GM18909 (cell line): Measurements from ENCODE around the gene SDF4.
"Not testable (repeated sequence)": the region's sequence is repeated elsewhere in the genome, so short reads cannot be mapped to it uniquely, and the experiment has no call there.

ENCODE experiments used
- ATAC-seq: cut with Tn5 transposase; IDR thresholded peaks from one replicate; pipeline ENCODE4 v1.9.1; 2021; ENCODE audit warnings: mild to moderate bottlenecking; ENCODE audit not compliant: unreplicated experiment, poor library complexity

Gene SDF4

DNA sequence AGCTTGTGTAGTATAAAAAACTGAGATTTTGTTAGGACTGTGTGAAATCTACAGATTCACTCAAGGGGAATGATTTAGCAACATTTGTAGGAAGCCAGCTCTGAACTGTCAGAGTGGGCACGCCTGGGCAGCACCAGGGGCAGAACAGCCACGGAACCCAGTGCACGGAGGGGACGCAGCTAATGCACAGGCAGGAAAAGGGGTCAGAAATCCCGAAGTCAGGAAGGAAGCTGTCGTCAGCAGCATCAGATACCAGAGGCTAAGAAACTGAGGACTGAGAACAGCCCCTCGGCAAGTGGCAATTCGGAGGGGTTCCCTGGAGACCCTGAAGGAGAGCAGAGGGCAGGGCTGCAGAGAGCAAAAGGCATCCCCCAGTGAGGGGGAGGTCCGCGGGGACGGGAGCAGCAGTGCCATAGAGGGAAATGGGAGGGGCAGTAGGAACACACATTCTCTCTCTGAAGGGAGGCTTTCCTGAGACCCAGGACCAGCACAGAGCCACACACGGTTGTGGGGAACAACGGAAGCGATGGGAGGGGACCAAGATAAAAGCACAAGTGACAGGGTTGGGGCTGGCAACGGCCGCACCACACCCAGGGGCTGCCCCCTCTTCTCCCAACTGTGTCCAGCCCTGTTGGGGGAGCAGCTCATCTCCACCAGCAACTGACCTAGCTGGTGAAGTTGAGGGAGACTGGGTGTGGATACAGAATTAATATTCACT is 29.2 kb upstream of the SDF4 start:
- no peak for ATAC-seq

- no peak for ATAC-seq
Measured at GRCh38 chr1:1259951-1260600, 28.3 kb upstream of the SDF4 start.

- no peak for ATAC-seq
Measured at GRCh38 chr1:1259540-1259939, 27.7 kb upstream of the SDF4 start.

DNA sequence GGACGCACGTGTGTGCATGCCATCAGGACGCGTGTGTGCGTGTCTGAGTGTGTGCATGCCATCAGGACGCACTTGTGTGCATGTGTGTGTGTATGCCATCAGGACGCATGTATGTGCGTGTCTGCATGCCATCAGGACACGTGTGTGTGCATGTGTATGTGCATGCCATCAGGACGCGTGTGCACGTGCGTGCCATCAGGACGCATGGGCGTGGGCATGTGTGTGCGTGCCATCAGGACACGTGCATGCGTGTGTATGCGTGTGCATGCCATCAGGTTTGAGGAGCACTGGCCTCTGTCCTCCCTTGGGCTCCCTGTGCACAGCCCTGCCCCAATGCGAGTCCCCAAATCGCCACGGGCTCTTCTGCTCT is 27.3 kb upstream of the SDF4 start:
- no peak for ATAC-seq

- ATAC-seq, result no peak
Measured at GRCh38 chr1:1256956-1257871, 25.4 kb upstream of the SDF4 start.

GRCh38 chr1:1255611-1256010 is 23.8 kb upstream of the SDF4 start:
- ATAC-seq, result no peak

DNA sequence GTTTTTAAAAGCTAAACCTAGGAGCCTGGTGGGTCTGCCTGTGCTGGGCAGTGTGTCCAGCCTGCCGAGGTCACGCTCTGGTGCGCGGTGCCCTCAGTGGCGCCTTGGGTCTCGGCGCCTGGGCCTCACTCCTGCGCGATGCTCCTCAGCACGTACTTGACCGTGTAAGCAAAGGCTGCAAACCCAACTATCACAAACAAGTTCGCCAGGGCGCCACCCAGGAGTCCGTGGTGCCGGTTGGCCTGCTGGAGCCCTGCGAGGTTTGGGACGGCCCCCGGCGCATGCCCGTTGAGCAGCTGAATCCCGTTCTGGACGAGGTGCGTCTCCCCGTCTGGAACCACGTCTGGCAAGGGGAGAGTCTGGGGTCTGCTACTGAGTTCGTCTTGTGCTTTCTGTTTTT is 23.3 kb upstream of the SDF4 start:
- no peak for ATAC-seq

GRCh38 chr1:1254667-1254998 is 22.8 kb upstream of the SDF4 start:
- ATAC-seq, result no peak

DNA sequence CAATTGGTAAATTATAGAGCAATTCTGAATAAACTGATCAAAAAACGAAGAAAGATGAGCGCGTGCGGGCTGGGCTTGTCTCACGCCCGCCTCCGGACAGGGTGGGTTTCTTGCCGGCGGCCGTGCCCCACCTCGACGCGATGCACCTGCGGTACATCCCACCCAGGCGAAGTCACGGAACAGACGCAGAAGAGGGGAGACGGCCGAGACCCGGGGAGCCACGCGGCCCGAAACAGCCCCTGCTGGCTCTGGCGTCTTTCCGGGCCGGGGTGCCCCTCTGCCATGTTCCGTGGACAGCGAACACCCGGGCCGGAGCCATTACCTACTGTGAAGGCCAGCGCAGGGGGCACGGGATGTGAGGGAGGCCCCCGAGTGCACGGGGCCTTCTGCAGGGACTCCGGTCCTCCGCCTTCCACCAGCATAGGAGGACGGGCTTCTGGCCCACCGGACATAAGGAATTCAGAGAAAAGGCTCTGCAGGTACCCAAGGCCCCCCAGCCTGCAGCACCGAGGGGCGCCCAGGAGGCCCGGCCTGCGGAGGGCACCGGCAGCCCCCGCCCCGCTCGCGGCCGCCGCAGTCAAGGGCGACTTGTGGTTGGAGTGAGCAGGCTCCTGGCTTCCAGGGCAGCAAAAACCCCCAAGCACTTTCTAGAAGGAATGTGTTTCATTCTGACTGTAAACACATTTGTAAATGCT is 22.3 kb upstream of the SDF4 start:
- ATAC-seq, result no peak

DNA sequence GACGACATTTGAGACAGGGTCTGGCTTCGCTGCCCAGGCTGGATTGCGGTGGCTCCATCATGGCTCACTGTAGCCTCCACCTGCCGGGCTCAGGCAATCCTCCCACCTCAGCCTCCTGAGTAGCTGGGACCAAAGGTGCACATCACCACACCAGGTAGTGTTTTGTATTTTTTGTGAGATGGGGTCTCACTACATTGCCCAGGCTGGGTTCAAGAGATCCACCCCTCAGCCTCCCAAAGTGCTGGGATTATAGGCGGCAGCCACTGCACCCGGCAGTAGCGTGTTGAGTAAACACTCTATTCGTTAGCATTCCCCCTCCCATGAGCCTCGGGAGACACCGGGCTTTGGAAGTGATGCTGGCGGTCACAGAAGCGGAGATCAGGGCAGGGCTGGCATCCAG is 21.5 kb upstream of the SDF4 start:
- ATAC-seq, result no peak

GRCh38 chr1:1250786-1251284 is 19.0 kb upstream of the SDF4 start:
- no peak for ATAC-seq

DNA sequence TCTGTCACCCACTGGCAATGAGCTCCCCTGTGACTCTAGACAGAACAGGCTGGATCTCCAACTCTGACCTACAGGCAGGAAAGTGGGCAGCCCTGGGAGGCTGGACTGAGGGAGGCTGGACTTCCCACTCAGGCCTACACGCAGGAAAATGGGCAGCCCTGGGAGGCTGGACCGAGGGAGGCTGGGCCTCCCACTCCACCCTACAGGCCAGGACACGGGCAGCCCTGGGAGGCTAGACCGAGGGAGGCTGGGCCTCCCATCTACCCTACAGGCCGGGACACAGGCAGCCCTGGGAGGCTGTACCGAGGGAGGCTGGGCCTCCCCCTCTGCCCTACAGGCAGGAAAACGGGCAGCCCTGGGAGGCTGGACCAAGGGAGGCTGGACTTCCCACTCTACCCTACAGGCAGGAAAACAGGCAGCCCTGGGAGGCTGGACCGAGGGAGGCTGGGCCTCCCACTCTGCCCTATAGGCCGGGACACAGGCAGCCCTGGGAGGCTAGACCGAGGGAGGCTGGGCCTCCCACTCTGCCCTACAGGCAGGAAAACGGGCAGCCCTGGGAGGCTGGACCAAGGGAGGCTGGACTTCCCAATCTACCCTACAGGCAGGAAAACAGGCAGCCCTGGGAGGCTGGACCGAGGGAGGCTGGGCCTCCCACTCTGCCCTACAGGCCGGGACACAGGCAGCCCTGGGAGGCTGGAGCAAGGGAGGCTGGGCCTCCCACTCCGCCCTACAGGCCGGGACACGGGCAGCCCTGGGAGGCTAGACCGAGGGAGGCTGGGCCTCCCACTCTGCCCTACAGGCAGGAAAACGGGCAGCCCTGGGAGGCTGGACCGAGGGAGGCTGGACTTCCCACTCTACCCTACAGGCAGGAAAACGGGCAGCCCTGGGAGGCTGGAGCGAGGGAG is 16.5 kb upstream of the SDF4 start:
- not testable (repeated sequence) for ATAC-seq

- no peak for ATAC-seq
Measured at GRCh38 chr1:1247341-1247913, 15.6 kb upstream of the SDF4 start.

DNA sequence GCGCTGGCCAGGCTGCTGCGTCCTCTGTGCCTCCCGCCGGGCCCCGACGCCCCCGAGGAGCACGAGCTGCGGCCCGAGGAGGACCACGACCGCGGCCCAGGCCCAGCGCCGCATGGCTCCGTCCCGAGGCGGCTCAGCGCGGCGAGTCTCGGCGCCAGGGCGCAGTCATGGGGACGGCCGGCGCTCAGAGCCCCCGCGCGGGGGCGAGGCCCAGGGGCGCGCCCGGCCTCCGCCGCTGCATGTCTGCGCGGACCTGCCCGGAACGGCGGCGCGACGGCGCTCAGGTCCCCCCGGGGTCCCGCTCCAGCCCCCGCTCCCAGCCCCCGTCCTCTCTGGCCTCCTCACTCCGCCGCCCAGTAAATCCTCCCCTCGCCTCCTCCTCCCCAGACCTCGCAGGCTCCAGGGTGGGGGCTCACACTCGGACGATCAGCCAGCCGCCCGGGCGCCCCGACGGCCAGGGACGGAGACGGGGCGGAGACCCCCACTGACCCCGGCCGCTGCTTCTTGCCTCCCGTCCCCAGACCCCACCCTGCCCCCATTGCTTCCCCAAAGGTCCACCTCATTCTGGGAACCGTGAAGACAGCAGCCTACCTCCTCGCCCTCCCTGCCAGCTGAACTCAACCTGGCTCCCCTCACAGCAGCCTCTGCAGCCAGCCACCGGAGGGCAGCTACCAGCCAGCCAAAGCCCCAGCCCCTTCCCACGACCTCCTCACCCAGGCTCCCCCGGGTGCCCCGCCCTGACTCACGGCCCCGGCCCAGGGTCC is 15.0 kb upstream of the SDF4 start, which contains the start of gene C1QTNF12:
C1QTNF12 (minus strand) TSS at position 146 of the 764 bp plus-strand sequence; CDS start at position 114, 32 bp downstream.
- no peak for ATAC-seq

DNA sequence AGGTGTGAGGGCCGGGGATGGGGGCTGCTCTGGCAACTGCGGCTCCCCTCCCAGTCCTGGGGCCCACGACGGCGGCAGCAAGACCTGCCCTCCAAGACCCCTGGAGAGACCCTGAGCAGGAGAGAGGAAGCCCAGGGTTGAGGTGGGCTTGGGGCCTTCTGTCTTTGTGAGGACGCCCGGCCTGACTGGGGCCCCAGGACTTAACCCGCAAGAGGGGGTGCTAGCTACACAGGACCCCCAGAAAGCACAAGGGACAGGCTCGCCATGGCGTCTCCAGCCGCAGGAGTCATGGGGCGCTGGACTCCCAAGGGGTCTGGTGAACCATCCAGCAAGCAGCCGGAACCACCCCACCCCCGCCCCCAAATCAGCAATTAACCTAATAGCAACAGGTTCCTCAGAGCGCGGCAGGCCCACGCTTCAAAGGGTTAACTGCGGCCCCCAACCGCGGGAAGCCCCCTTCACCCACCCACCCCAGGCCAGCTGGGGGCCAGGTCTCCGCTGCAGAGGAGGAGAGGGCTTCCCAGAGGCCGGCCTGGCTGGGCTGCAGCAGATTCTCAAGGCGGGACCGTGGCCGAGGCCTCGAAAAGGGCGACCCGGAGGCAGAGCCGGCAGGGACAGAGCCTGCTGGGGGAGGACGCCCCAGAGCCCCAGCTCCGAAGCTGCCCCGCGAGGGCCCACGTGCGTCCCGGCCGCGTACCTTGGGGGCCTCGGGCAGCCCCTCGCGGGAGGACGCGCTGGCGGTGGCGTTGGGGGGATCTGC is 14.2 kb upstream of the SDF4 start:
- no peak for ATAC-seq

DNA sequence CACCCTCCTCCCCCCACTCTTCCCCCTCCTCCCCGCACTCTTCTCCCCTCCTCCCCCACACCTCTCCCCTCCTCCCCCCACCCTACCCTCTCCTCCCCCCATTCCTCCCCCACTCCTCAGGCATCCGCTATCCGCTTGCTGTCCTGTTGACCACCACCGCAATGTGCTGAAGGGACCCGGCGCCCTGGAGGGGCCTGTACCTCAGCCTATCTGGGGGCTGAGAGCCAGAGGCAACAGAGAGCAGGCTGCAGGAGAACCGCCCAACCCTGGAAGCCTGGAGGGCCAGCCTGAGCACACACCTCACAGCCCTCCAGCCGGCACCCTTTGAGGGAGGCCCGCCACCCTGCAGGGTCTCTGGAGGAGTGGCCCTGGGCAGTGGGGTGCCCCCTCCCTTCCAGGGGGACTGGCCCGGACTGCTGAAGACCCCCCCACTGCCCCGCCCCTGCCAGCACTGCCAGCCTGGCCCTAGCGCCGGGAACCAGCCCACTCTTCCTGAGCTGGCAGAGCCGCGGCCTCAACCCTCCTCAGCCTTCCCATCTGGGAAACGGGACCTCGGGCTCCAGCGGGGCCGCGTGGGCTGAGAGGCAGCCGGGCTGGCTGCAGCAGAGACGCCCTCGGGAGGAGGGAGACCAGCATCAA is 13.5 kb upstream of the SDF4 start:
- no peak for ATAC-seq

- ATAC-seq, result no peak
Measured at GRCh38 chr1:1244192-1244811, 12.5 kb upstream of the SDF4 start.
